Large intestine (tissue), 3 donors: ENCODE data around the gene FASLG. TPM values are rescaled to one million over a fixed set of nuclear protein-coding genes. Genes with fewer than 3 reads are reported as not detected.
"Not testable (repeated sequence)": the region's sequence is repeated elsewhere in the genome, so short reads cannot be mapped to it uniquely, and the experiment has no call there.

ENCODE experiments used
- DNase-seq, 2 donors: peaks; one replicate each; pipeline versions ENCODE4 v3.0.0 to v3.0.0-alpha.2; 2013
- H3K27ac ChIP-seq: one replicate; pipeline ENCODE4 v1.5.1; 2013; ENCODE audit warnings: low read length
- H3K27me3 ChIP-seq: 2 replicates; pipeline ENCODE4 v1.6.1; 2013; ENCODE audit warnings: low read length; ENCODE audit not compliant: control insufficient read depth, insufficient read depth
- H3K36me3 ChIP-seq: 2 replicates; pipeline ENCODE4 v1.6.1; 2013; ENCODE audit warnings: low read length; ENCODE audit not compliant: control insufficient read depth, insufficient read depth
- H3K4me1 ChIP-seq: one replicate; pipeline ENCODE4 v1.6.1; 2013; ENCODE audit warnings: low read length; ENCODE audit not compliant: control insufficient read depth, insufficient read depth
- H3K4me3 ChIP-seq: one replicate; pipeline ENCODE4 v1.5.1; 2013; ENCODE audit warnings: low read length
- H3K9me3 ChIP-seq: one replicate; pipeline ENCODE4 v1.6.1; 2013; ENCODE audit warnings: mild to moderate bottlenecking, low read depth, low read length, moderate library complexity; ENCODE audit not compliant: control insufficient read depth
- WGBS: methylation state at CpG from one replicate; pipeline ENCODE4 v1.1.5; 2013; ENCODE audit warnings: low lambda C conversion rate; ENCODE audit not compliant: insufficient coverage; 5-methylcytosine and 5-hydroxymethylcytosine counted together
- polyA plus RNA-seq: library from polyadenylated mRNA; unstranded; fragments of 120-200 nt; gene quantifications from one replicate; pipeline ENCODE4 v1.2.1, GENCODE V29; 2013

The FASLG gene
- polyA plus RNA-seq, 1 donor, result 1.3 TPM

DNA sequence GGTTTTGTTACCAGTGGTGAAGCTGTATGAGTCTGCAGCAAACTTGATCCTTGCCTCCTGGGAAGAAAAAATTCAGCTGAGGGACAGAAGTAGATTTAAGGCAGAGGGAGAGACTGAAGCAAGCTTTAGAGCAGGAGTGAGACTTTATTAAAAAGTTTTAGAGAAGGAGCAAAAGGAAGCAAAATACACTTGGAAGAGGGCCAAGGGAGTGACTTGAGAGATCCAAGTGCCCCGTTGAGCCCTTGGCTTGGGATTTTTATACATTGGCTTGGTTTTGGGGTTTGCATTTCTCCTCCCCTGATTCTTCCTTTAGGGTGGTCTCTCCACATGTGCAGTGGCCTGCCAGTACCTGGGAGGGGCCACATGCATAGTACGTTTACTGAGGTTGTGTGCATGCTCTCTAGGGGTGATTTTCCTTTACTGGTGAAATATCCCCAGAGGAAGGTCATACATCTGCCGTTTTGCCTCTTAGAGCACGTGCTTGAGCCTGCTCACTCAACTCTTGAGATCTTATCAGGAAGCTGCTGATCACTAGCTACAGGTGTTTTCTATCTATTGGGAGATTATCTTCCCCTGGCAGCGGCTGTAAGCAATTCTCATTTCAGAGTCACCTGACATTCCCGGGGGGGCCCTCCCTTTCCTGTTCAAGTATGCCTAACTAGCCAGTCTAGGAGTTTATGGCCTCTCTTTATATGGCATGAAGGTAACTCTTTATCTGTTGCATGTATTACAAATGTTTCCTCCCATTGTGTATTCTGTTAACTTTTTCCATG is 20.3 kb downstream of the FASLG start:
- Histone ChIP-seq H3K4me1 (peaks cover 4% of the 10 kb centered on the region), H3K27me3 (no peaks in the 10 kb centered on the region), H3K27ac (no peak overlapping the region), H3K9me3 (no peaks in the 10 kb centered on the region), H3K36me3 (no peaks in the 10 kb centered on the region), H3K4me3 (no peak overlapping the region)
- DNase-seq, result peak; percentile 61 to 72
- WGBS, result 0% methylated on average over 2 of the region's 6 CpGs

DNA sequence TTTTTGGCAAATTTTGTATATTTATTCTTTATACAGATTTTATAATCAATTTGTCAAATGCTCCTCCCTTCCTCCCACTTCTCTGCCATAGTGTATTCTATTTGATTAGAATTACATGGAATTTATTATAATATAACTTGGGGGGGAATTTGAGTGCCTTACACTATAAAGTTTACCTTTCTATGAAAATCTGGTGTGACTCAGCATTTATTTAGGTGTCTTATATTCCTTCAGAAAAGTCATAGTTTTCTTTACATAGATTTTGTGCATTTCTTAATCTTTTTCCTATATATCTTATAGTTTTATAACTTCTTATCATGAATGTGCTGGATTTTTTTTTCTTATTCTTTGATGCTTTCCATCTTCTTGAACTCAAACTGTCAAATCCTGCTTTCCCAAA is 21.3 kb downstream of the FASLG start:
- Histone ChIP-seq H3K4me1 (peaks cover 4% of the 10 kb centered on the region), H3K9me3 (no peaks in the 10 kb centered on the region), H3K27ac (no peak overlapping the region), H3K27me3 (no peaks in the 10 kb centered on the region), H3K4me3 (no peak overlapping the region), H3K36me3 (no peaks in the 10 kb centered on the region)
- no peak for DNase-seq

DNA sequence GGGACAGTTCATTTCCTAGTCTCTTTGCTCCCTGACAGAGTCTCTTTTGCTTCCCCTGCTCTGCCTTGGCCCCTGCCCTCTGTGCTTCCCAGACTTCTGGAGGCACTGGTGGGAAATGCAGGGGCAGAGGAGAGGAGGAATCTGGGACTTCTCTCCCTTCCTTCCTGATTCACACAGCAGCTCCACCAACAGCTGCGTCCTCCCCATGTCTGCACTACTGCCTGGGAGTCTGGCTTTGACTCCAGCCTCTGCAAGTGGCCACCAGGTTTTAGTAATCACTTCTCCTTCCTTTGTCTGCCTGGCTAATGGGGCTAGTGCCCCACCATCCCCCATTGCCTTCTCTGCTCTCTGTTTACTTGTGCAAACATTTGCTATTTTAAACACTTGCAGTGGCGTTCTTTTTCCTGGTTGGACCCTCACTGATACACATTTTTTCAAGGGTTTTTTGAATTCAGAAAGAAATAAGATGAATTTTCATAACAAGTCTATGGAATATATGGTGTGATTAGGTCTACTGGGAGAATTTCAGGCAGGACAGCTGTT is 21.9 kb downstream of the FASLG start:
- H3K36me3 ChIP-seq, result no peaks in the 10 kb centered on the region
- H3K4me1 ChIP-seq, result peaks cover 4% of the 10 kb centered on the region
- no peak overlapping the region for H3K4me3 ChIP-seq
- no peaks in the 10 kb centered on the region for H3K27me3 ChIP-seq
- WGBS, result 57% methylated on average over 1 of the region's 2 CpGs
- DNase-seq, result no peak
- no peak overlapping the region for H3K27ac ChIP-seq
- H3K9me3 ChIP-seq, result no peaks in the 10 kb centered on the region

DNA sequence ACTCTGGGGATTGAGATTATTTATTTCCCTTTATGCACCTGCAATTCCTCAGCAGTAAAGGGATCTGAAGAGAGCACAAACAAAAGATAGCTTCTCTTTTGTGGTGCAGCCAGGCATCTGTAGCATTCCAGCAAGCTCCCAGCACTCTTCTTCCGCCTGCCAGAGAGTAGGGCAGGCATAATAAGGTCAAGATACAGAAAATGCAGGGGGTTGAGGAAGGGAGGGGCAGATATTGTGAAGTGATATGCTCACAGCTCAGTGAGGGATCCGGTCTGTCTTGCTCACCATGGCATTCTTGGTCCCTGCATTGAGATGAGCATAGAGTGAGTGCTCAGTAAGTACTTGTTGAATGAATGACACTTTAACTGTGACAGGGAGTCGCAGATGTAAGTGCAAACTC is 23.9 kb downstream of the FASLG start:
- Histone ChIP-seq H3K4me3 (no peak overlapping the region), H3K9me3 (no peaks in the 10 kb centered on the region), H3K36me3 (no peaks in the 10 kb centered on the region), H3K4me1 (peaks cover 4% of the 10 kb centered on the region), H3K27ac (no peak overlapping the region), H3K27me3 (no peaks in the 10 kb centered on the region)
- no CpG with 5 or more reads among the region's 3 CpGs for WGBS
- no peak for DNase-seq

DNA sequence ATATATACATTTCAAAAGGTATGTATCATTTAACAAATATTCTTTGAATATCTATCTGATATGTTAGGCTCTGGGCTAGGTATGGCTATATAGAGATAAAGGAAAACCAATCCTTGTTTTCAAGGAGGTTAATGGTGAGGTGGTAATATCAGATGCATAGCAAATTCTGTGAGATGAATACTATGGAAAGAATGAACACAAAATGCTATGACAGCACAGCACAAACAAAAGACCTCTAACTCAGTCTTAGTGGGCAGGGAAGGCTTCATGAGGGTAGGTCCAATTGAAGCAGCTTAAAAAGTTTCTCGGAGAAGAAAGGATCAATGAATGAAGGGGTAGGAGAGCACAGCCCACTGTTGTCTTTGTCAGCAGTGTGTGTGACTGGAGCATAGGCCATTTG is 27.2 kb downstream of the FASLG start:
- Histone ChIP-seq H3K36me3 (no peaks in the 10 kb centered on the region), H3K27ac (no peak overlapping the region), H3K4me3 (no peak overlapping the region), H3K27me3 (no peaks in the 10 kb centered on the region), H3K4me1 (no peaks in the 10 kb centered on the region), H3K9me3 (no peaks in the 10 kb centered on the region)
- 86% methylated on average over 1 of the region's 1 CpG for WGBS
- DNase-seq, result no peak

DNA sequence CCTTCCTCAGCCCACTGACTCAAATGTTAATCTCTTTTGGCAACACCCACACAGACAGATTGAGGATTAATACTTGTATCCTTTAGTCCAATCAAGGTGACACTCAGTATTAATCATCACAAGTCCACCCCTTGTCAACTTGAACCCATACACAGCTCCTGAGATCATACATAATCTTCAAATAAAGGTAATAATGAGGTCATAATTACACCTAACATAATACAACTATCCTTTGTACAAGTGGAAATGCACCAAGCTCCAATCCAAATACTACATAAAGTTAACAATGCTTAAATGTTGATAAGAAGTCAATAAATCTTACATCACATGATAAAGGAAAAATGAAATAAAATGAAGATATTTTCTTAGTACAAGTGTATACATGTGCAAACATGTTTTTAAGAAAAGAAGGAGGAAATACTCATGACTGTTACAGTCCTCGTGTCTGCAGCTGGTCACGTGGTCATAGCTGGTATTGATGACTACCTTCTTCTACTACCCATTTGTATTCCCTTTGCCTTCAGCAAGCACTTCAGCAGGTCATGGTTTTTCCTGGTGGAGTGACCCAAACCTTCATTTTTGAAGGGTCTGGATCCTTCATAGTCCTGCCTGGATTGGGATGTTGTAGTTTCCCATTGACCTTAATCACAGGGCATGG is 29.7 kb downstream of the FASLG start:
- H3K27me3 ChIP-seq, H3K4me3 ChIP-seq, H3K9me3 ChIP-seq, H3K36me3 ChIP-seq, H3K4me1 ChIP-seq, DNase-seq, H3K27ac ChIP-seq: not testable (repeated sequence)
- 100% methylated on average over 1 of the region's 2 CpGs for WGBS

DNA sequence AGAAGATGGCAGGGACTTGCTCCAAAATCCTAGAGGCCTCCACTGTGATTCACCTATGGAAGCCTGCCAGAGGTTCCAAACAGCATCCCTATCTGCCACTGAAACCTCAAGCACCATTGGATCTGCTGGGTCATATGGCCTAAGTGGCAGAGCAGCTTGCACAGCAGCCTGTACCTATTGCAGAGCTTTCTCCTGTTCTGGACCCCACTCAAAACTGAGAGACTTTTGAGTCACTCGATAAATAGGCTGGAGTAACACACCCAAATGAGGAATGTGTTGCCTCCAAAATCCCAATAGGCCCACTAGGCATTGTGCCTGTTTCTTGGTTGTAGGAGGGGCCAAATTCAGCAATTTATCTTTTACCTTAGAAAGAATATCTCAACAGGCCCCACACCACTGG is 32.0 kb downstream of the FASLG start:
- H3K9me3 ChIP-seq, DNase-seq, H3K4me1 ChIP-seq, H3K36me3 ChIP-seq, H3K27me3 ChIP-seq, H3K4me3 ChIP-seq, H3K27ac ChIP-seq: not testable (repeated sequence)
- no CpG with 5 or more reads among the region's 1 CpG for WGBS

DNA sequence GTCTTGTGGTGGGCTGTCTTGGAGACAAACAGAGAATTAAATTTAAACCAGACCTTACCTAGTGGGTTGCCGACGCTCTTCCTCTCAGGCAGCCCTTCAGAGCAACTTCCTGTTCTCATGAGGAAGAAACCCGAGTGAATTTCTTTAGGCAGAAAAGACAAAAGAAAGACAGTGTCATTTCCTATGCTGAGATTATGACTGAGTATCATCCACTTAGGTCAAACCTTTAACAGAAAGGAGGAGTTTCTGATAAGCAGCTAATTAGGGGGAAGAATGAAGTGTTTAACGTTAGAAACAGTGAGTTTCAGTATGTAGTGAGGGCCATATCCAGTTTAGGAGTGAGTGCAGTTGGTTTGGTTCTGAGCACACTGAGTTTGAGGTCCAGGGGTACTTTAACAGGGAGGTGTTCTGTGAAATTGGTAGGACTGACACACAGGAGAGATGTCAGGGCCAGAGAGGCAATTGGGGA is 38.7 kb downstream of the FASLG start:
- Histone ChIP-seq H3K27ac (no peak overlapping the region), H3K9me3 (no peaks in the 10 kb centered on the region), H3K4me1 (no peaks in the 10 kb centered on the region), H3K27me3 (peaks cover 4% of the 10 kb centered on the region), H3K4me3 (no peak overlapping the region), H3K36me3 (no peaks in the 10 kb centered on the region)
- no peak for DNase-seq
- no CpG with 5 or more reads among the region's 4 CpGs for WGBS

DNA sequence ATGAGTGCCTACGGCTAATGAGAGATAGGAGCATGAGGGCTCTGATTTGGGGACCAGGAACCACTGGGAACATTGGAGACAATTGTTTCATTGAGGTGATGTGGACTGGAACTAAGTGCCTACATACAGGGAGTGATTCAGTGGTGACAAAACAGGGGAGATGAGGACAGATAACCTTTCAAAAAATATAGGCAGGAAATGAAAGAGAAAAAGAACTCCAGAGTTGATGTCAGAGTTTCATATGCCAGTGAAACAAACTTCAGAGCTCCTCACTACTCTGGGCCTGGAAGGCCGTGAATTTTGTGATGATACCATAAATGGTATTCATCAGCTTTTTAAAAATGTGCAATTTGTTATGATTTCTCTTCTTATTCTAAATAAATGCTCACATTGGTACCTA is 39.3 kb downstream of the FASLG start:
- Histone ChIP-seq H3K36me3 (no peaks in the 10 kb centered on the region), H3K4me1 (no peaks in the 10 kb centered on the region), H3K27ac (no peak overlapping the region), H3K4me3 (no peak overlapping the region), H3K27me3 (peaks cover 4% of the 10 kb centered on the region), H3K9me3 (no peaks in the 10 kb centered on the region)
- 92% methylated on average over 2 of the region's 2 CpGs for WGBS
- no peak for DNase-seq

DNA sequence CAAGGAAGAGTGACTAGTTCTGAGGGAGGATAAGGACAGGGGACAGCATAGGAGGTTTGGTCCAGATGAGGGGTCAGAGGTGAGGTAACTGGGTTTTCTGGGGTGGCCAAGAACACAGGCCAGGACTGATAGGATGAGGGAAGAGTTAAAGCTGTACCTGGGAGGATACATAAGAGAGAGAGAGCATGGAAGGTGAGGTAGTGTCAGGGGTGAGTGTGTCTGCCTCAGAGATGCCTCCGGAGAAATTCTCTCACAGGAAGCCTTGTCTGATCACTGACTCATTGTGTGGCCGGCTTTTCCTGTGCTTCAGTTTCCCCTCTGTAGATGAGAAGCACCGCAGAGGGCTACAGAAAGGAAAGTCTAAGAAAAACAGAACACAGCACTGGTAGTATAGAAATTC is 40.2 kb downstream of the FASLG start:
- DNase-seq, result no peak
- 100% methylated on average over 1 of the region's 3 CpGs for WGBS
- H3K27me3 ChIP-seq, result peaks cover 4% of the 10 kb centered on the region
- H3K9me3 ChIP-seq, result no peaks in the 10 kb centered on the region
- no peak overlapping the region for H3K27ac ChIP-seq
- no peak overlapping the region for H3K4me3 ChIP-seq
- no peaks in the 10 kb centered on the region for H3K4me1 ChIP-seq
- H3K36me3 ChIP-seq, result no peaks in the 10 kb centered on the region
